Measurements from ENCODE around the gene EXT2. TPM values are rescaled to one million over a fixed set of nuclear protein-coding genes. Genes with fewer than 3 reads are reported as not detected.

Gene EXT2
- total RNA-seq, 1 experiment from 2014 or later: 39.1 TPM

GRCh38 chr11:44285756-44286155 is 190.3 kb downstream of the EXT2 start:
- DNase-seq (ENCODE audit: low spot score) (no peak), ATAC-seq (peak; percentile 47)
- H3K9me3 Mint-ChIP-seq: no peaks in the 10 kb centered on the region
- peaks cover 5% of the 10 kb centered on the region; the same call in 1 of the 2 replicates for H3K4me1 Mint-ChIP-seq
- TF ChIP-seq USF2 (CRISPR knock-in tag; IDR thresholded peaks at IDR 0.05) (no peak), EMX1 (CRISPR knock-in tag; IDR thresholded peaks at IDR 0.05) (no peak), IRF1 (CRISPR knock-in tag; IDR thresholded peaks at IDR 0.05) (no peak), NR3C1 (CRISPR knock-in tag; conservative IDR thresholded peaks at IDR 0.05; ENCODE audit: low read depth) (no peak), AFF4 (CRISPR knock-in tag; IDR thresholded peaks at IDR 0.05; ENCODE audit: borderline replicate concordance) (no peak), MXD4 (CRISPR knock-in tag; IDR thresholded peaks at IDR 0.05; ENCODE audit: borderline replicate concordance) (no peak), ZNF512 (CRISPR knock-in tag; IDR thresholded peaks at IDR 0.05; ENCODE audit: borderline replicate concordance) (no peak), ESRRA (CRISPR knock-in tag; IDR thresholded peaks at IDR 0.05; ENCODE audit: borderline replicate concordance) (no peak), NFYB (CRISPR knock-in tag; conservative IDR thresholded peaks at IDR 0.05; ENCODE audit: low read depth) (no peak), ELF4 (CRISPR knock-in tag; IDR thresholded peaks at IDR 0.05; ENCODE audit: low read depth) (no peak), GRHL2 (CRISPR knock-in tag; IDR thresholded peaks at IDR 0.05; ENCODE audit: insufficient replicate concordance, severe bottlenecking) (no peak), RELA (CRISPR knock-in tag; IDR thresholded peaks at IDR 0.05; ENCODE audit: borderline replicate concordance) (no peak), ARID4B (CRISPR knock-in tag; IDR thresholded peaks at IDR 0.05; ENCODE audit: borderline replicate concordance) (no peak), FOXP1 (CRISPR knock-in tag; IDR thresholded peaks at IDR 0.05; ENCODE audit: borderline replicate concordance) (no peak), ETV6 (CRISPR knock-in tag; IDR thresholded peaks at IDR 0.05) (no peak), ZBTB43 (CRISPR knock-in tag; IDR thresholded peaks at IDR 0.05) (no peak), CDX4 (CRISPR knock-in tag; IDR thresholded peaks at IDR 0.05; ENCODE audit: borderline replicate concordance) (no peak), ZNF423 (CRISPR knock-in tag; IDR thresholded peaks at IDR 0.05) (no peak), PRRX2 (CRISPR knock-in tag; IDR thresholded peaks at IDR 0.05) (no peak), SMAD3 (CRISPR knock-in tag; IDR thresholded peaks at IDR 0.05; ENCODE audit: borderline replicate concordance) (no peak)
- no peaks in the 10 kb centered on the region for H3K36me3 Mint-ChIP-seq
- POLR2A ChIA-PET: no interaction called here
- no peak overlapping the region for H3K4me3 Mint-ChIP-seq
- CTCF ChIA-PET: interaction anchor here (0.7 to 2.1 kb wide), 22 partner anchors 9 to 332 kb away, joined by 3 to 28 read pairs (median 4); partner anchors contain the start of gene EXT2
- no peaks in the 10 kb centered on the region for H3K27me3 Mint-ChIP-seq (ENCODE audit: low read depth)
- H3K27ac Mint-ChIP-seq: no peak overlapping the region

All from WTC11 (cell line).